ENCODE data around the gene PRAMEF1.
"Not testable (repeated sequence)": the region's sequence is repeated elsewhere in the genome, so short reads cannot be mapped to it uniquely, and the experiment has no call there.

PRAMEF1 gene

GRCh38 chr1:12791097-12791496, at the start of gene PRAMEF1:
Gene PRAMEF1 (plus strand): TSS chr1:12791397. CDS start chr1:12793228, 1,831 bp downstream.
- DNase-seq, result not testable (repeated sequence)

GRCh38 chr1:12741946-12742345, 49.3 kb upstream of the PRAMEF1 start:
- no peak for DNase-seq

- no peak for DNase-seq
These were observed 45.8 kb upstream of the PRAMEF1 start for GRCh38 chr1:12745126-12745991.

- no peak for DNase-seq
These were observed 45.2 kb upstream of the PRAMEF1 start, which contains the start of gene CFAP107 for GRCh38 chr1:12745992-12746323. Gene CFAP107 (plus strand): TSS chr1:12746200. CDS start chr1:12746431, 231 bp downstream.

GRCh38 chr1:12748778-12749355, 42.3 kb upstream of the PRAMEF1 start:
- no peak for DNase-seq

- no peak for DNase-seq
These were observed 36.5 kb upstream of the PRAMEF1 start for GRCh38 chr1:12754738-12755137.

- no peak for DNase-seq
These were observed 34.9 kb upstream of the PRAMEF1 start for GRCh38 chr1:12756273-12756672.

GRCh38 chr1:12756768-12757413, 34.3 kb upstream of the PRAMEF1 start:
- DNase-seq, result no peak

GRCh38 chr1:12757836-12758235, 33.4 kb upstream of the PRAMEF1 start:
- no peak for DNase-seq

- DNase-seq, result no peak
These were observed 30.9 kb upstream of the PRAMEF1 start for GRCh38 chr1:12760256-12760795.

- DNase-seq, result no peak
These were observed 29.4 kb upstream of the PRAMEF1 start for GRCh38 chr1:12761781-12762180.

GRCh38 chr1:12762766-12763165, 28.4 kb upstream of the PRAMEF1 start:
- no peak for DNase-seq

- DNase-seq, result no peak
These were observed 27.7 kb upstream of the PRAMEF1 start for GRCh38 chr1:12763479-12763878.

- no peak for DNase-seq
These were observed 27.2 kb upstream of the PRAMEF1 start for GRCh38 chr1:12764016-12764415.

GRCh38 chr1:12769031-12769430, 22.2 kb upstream of the PRAMEF1 start:
- DNase-seq, result no peak

GRCh38 chr1:12769976-12770505, 21.2 kb upstream of the PRAMEF1 start:
- DNase-seq, result no peak

GRCh38 chr1:12770620-12771019, 20.6 kb upstream of the PRAMEF1 start:
- no peak for DNase-seq

- DNase-seq, result no peak
These were observed 20.0 kb upstream of the PRAMEF1 start for GRCh38 chr1:12771186-12771585.

GRCh38 chr1:12772520-12772919, 18.7 kb upstream of the PRAMEF1 start:
- DNase-seq, result no peak

- DNase-seq, result no peak
These were observed 17.8 kb upstream of the PRAMEF1 start, which contains the start of gene PRAMEF12 for GRCh38 chr1:12773438-12773837. Gene PRAMEF12 (plus strand): TSS chr1:12773738. CDS start chr1:12774868, 1,130 bp downstream.

GRCh38 chr1:12774801-12775345, 16.3 kb upstream of the PRAMEF1 start:
- DNase-seq, result no peak

GRCh38 chr1:12775443-12775842, 15.8 kb upstream of the PRAMEF1 start:
- no peak for DNase-seq
